HEK293 (cell line): ENCODE results near the gene CDC42EP1.
A peak's percentile ranks its signal among the peaks of the same experiment; 100 is the strongest.

ENCODE experiments used
- CTCF ChIA-PET: fragments of 350-600 bp; formaldehyde crosslinking; extraction: SDS; loops from one replicate; lab custom pipeline; 2021; ENCODE audit warnings: antibody characterized with exemption; lab: Yijun Ruan, JAX
- POLR2A ChIA-PET: fragments of 300-600 bp; formaldehyde crosslinking; extraction: SDS; loops from one replicate; lab custom pipeline; 2020; ENCODE audit warnings: antibody characterized with exemption, inconsistent platforms; lab: Yijun Ruan, JAX
- H3K27ac ChIP-seq: fragments of 200-500 bp; sonication (Bioruptor generic); 2 replicates; pipeline ENCODE4 v1.5.1; 2014; ENCODE audit warnings: low read depth, low read length, control low read depth, inconsistent platforms; ENCODE audit errors: extremely low read depth
- H3K36me3 ChIP-seq, 2 experiments: fragments of 200-500 bp in 1 of 2; sonication (Bioruptor generic) in 1 of 2; 1 replicate in 1 of 2; 2 replicates in 1 of 2; pipeline ENCODE4 v1.5.1; 2014 to 2017; ENCODE audit warnings: inconsistent platforms in 2 of 2, low read length in 2 of 2; ENCODE audit not compliant: control insufficient read depth in 2 of 2, insufficient read depth in 1 of 2
- H3K4me1 ChIP-seq: fragments of 200-500 bp; sonication (Bioruptor generic); 2 replicates; pipeline ENCODE4 v1.5.1; 2014; ENCODE audit warnings: mild to moderate bottlenecking, low read length, inconsistent platforms; ENCODE audit not compliant: control insufficient read depth, insufficient read depth
- H3K4me3 ChIP-seq: 2 replicates; pipeline ENCODE4 v1.5.1; 2011; ENCODE audit warnings: low read depth, mild to moderate bottlenecking, control low read depth, low read length, moderate library complexity
- H3K9me3 ChIP-seq: fragments of 200-500 bp; sonication (Bioruptor generic); 2 replicates; pipeline ENCODE4 v1.5.1; 2014; ENCODE audit warnings: low read depth, low read length, inconsistent platforms; ENCODE audit not compliant: control insufficient read depth, insufficient read depth
- CTCF ChIP-seq: fragments of 450-650 bp; formaldehyde crosslinking; IDR thresholded peaks from 2 replicates; pipeline ENCODE4 v1.5.1; 2016; ENCODE audit warnings: missing biosample characterization, missing genetic modification characterization
- KLF8 ChIP-seq: fragments of 450-650 bp; formaldehyde crosslinking; IDR thresholded peaks from 2 replicates; pipeline ENCODE4 v1.5.1; 2016; ENCODE audit warnings: missing biosample characterization, missing genetic modification characterization
- SP2 ChIP-seq: fragments of 450-650 bp; formaldehyde crosslinking; IDR thresholded peaks from 2 replicates; pipeline ENCODE4 v1.5.1; 2016; ENCODE audit warnings: missing biosample characterization, missing genetic modification characterization
- TSHZ1 ChIP-seq: fragments of 450-650 bp; formaldehyde crosslinking; IDR thresholded peaks from 2 replicates; pipeline ENCODE4 v1.5.1; 2016; ENCODE audit warnings: missing biosample characterization, missing genetic modification characterization, borderline replicate concordance
- ZBTB11 ChIP-seq: fragments of 450-650 bp; formaldehyde crosslinking; conservative IDR thresholded peaks from 2 replicates; pipeline ENCODE4 v1.5.1; 2016; ENCODE audit warnings: low read depth, missing biosample characterization, missing genetic modification characterization
- ZBTB20 ChIP-seq: fragments of 450-650 bp; formaldehyde crosslinking; IDR thresholded peaks from 2 replicates; pipeline ENCODE4 v1.5.1; 2016; ENCODE audit warnings: missing biosample characterization, missing genetic modification characterization
- ZBTB26 ChIP-seq: fragments of 450-650 bp; formaldehyde crosslinking; optimal IDR thresholded peaks from 2 replicates; pipeline ENCODE3; 2016; ENCODE audit warnings: missing biosample characterization, mild to moderate bottlenecking, missing genetic modification characterization
- ZBTB7A ChIP-seq: fragments of 450-650 bp; formaldehyde crosslinking; IDR thresholded peaks from 2 replicates; pipeline ENCODE4 v1.5.1; 2016; ENCODE audit warnings: low read depth, missing biosample characterization, missing genetic modification characterization
- ZFP3 ChIP-seq: fragments of 450-650 bp; formaldehyde crosslinking; IDR thresholded peaks from 2 replicates; pipeline ENCODE4 v1.5.1; 2016; ENCODE audit warnings: low read depth, missing biosample characterization, missing genetic modification characterization
- ZNF10 ChIP-seq: fragments of 450-650 bp; formaldehyde crosslinking; IDR thresholded peaks from 2 replicates; pipeline ENCODE4 v1.5.1; 2017; ENCODE audit warnings: missing biosample characterization, missing genetic modification characterization
- ZNF157 ChIP-seq: fragments of 450-650 bp; formaldehyde crosslinking; IDR thresholded peaks from 2 replicates; pipeline ENCODE4 v1.5.1; 2016; ENCODE audit warnings: missing biosample characterization, missing genetic modification characterization
- ZNF24 ChIP-seq: fragments of 450-650 bp; formaldehyde crosslinking; IDR thresholded peaks from 2 replicates; pipeline ENCODE4 v1.5.1; 2016; ENCODE audit warnings: missing biosample characterization, missing genetic modification characterization
- ZNF398 ChIP-seq: fragments of 450-650 bp; formaldehyde crosslinking; IDR thresholded peaks from 2 replicates; pipeline ENCODE4 v1.5.1; 2017; ENCODE audit warnings: missing biosample characterization, missing genetic modification characterization
- ZNF585B ChIP-seq: fragments of 450-650 bp; formaldehyde crosslinking; IDR thresholded peaks from 2 replicates; pipeline ENCODE4 v1.5.1; 2016; ENCODE audit warnings: missing biosample characterization, missing genetic modification characterization
- ZNF600 ChIP-seq: fragments of 450-650 bp; formaldehyde crosslinking; IDR thresholded peaks from 2 replicates; pipeline ENCODE4 v1.5.1; 2016; ENCODE audit warnings: missing biosample characterization, missing genetic modification characterization
- ZNF626 ChIP-seq: fragments of 450-650 bp; sonication (Bioruptor Pico); formaldehyde crosslinking; IDR thresholded peaks from 2 replicates; pipeline ENCODE4 v1.5.1; 2018; ENCODE audit warnings: missing biosample characterization, missing genetic modification characterization, inconsistent platforms
- ZNF654 ChIP-seq: fragments of 450-650 bp; formaldehyde crosslinking; IDR thresholded peaks from 2 replicates; pipeline ENCODE4 v1.5.1; 2016; ENCODE audit warnings: low read depth, missing biosample characterization, missing genetic modification characterization
- ZNF664 ChIP-seq: fragments of 450-650 bp; formaldehyde crosslinking; IDR thresholded peaks from 2 replicates; pipeline ENCODE4 v1.5.1; 2016; ENCODE audit warnings: missing biosample characterization, missing genetic modification characterization
- ZSCAN30 ChIP-seq: fragments of 450-650 bp; IDR thresholded peaks from 2 replicates; pipeline ENCODE4 v1.5.1; 2018; ENCODE audit warnings: missing biosample characterization, mild to moderate bottlenecking, missing genetic modification characterization, moderate library complexity
- ZSCAN5A ChIP-seq: fragments of 450-650 bp; formaldehyde crosslinking; IDR thresholded peaks from 2 replicates; pipeline ENCODE4 v1.5.1; 2016; ENCODE audit warnings: missing biosample characterization, missing genetic modification characterization

Gene CDC42EP1

GRCh38 chr22:37560608-37561211, 430 bp downstream of the CDC42EP1 start (continued):
- TF ChIP-seq ZBTB7A (tag by site-specific recombination) (peak; percentile 65), ZBTB11 (tag by site-specific recombination) (no peak)

- Histone ChIP-seq H3K4me3 (peak overlapping the region; percentile 69), H3K9me3 (no peaks in the 10 kb centered on the region), H3K27ac (peak overlapping the region; percentile 96), H3K4me1 (peaks cover 12% of the 10 kb centered on the region), H3K36me3 (peaks cover 0 to 20% of the 10 kb centered on the region in 2 experiments; a peak in 2 of 3 replicates)
- CTCF ChIA-PET: interaction anchor here (0.6 to 10.7 kb wide), 18 partner anchors 9 to 1038 kb away, joined by 3 to 608 read pairs (median 5); no protein-coding TSS in a partner anchor
- POLR2A ChIA-PET: interaction anchor here (0.6 to 3.2 kb wide), 14 partner anchors 9 to 130 kb away, joined by 3 to 21 read pairs (median 4); partner anchors contain the start of gene GGA1
- TF ChIP-seq ZBTB20 (tag by site-specific recombination) (peak; percentile 74), ZNF654 (tag by site-specific recombination) (0 out of 2 replicates have a peak, but pooled peaks have one; percentile 8), ZBTB26 (tag by site-specific recombination) (peak; percentile 80), CTCF (peak; percentile 94), ZNF626 (tag by site-specific recombination) (no peak), ZSCAN30 (peak; percentile 90), SP2 (peak; percentile 38), TSHZ1 (peak; percentile 37; the same call in 1 of the 2 replicates), ZFP3 (no peak), ZNF157 (tag by site-specific recombination) (no peak), ZNF664 (tag by site-specific recombination) (no peak), ZNF24 (tag by site-specific recombination) (peak; percentile 19; the same call in 1 of the 2 replicates), ZNF585B (tag by site-specific recombination) (no peak), ZNF10 (tag by site-specific recombination) (0 out of 2 replicates have a peak, but pooled peaks have one; percentile 8), KLF8 (peak; percentile 94), ZNF600 (tag by site-specific recombination) (no peak; the same call in 1 of the 2 replicates), ZSCAN5A (0 out of 2 replicates have a peak, but pooled peaks have one; percentile 40), ZNF398 (tag by site-specific recombination) (peak; percentile 49)
Observed at GRCh38 chr22:37561212-37562048, 1.1 kb downstream of the CDC42EP1 start.
